LNCAP (cell line): ENCODE measurements around the gene INSL4.

Source experiments
- TF ChIP-seq, protein P1 (sequence below): fragments of 450-650 bp; IDR thresholded peaks from 2 replicates; pipeline ENCODE4 v1.5.1; 2017; ENCODE audit warnings: mild to moderate bottlenecking

INSL4 gene

DNA sequence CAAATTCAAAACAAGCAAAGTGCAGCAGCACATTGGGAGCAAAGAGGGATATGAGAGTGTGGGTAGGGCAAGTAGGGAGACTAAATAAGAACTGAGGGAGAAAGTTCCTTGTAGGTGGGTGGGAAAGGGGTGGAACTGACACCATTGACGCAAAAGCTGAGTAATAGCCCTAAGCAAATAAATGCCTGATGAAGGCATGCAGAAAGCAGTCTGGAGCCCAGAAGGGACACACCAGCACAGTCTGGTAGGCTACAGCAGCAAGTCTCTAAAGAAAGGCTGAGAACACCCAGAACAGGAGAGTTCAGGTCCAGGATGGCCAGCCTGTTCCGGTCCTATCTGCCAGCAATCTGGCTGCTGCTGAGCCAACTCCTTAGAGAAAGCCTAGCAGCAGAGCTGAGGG is at the start of gene INSL4:
Gene INSL4, plus strand, starts transcription at position 208 of the 400 bp plus-strand sequence. Its CDS starts 105 bp downstream, at position 313.
- TF ChIP-seq, protein P1, sequence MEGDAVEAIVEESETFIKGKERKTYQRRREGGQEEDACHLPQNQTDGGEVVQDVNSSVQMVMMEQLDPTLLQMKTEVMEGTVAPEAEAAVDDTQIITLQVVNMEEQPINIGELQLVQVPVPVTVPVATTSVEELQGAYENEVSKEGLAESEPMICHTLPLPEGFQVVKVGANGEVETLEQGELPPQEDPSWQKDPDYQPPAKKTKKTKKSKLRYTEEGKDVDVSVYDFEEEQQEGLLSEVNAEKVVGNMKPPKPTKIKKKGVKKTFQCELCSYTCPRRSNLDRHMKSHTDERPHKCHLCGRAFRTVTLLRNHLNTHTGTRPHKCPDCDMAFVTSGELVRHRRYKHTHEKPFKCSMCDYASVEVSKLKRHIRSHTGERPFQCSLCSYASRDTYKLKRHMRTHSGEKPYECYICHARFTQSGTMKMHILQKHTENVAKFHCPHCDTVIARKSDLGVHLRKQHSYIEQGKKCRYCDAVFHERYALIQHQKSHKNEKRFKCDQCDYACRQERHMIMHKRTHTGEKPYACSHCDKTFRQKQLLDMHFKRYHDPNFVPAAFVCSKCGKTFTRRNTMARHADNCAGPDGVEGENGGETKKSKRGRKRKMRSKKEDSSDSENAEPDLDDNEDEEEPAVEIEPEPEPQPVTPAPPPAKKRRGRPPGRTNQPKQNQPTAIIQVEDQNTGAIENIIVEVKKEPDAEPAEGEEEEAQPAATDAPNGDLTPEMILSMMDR, result no peak

DNA sequence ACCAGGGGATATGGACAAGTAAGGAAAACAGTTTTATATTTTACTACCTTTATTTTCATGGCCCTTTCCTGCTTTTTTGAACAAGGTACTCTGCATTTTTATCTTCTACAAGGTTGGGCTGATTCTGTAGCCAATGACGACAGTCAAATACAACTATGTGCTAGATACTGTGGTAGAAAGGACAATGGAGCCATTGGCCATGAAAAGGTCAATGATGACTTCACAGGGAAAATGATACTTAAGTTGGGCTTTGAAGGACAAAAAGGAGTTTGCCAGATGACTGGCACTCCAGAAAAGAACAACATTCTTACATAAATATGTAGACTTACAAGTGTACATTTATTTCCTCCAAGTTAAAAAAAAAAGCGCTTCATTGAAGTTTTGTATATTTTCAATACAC is 46.4 kb upstream of the INSL4 start:
- TF ChIP-seq, protein P1, result no peak

DNA sequence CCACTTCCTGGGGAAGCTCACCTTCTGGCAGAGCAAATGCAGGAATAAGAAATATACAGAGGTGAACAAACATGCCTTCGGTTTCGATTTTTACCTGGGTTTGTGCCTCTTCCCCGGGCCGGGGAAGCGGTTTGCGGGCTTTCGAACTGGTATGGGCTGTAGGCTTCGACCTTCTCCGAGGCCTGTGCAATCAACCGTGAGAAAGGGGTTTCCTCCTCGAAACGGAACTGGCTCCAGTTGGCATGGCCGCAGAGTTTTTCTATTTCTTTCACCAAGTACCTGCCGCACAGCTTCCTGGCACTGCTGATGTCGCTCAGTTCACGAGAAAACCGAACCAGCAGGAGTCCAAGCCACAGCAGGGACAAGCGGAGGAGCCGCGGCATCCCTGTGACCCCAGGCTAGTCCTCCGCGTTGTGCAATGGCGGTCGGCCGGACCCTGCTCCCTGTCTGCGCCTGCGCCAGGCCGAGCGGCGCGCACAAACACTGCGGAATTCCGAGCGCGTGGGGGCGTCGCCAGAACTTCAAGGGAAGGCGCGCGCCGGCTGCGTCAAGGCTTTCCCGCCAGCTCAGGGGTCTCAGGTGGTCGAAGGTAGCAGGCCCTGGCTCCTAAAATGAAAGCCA is 45.9 kb upstream of the INSL4 start, which contains the start of gene INSL6:
Gene INSL6, minus strand, starts transcription at position 420 of the 621 bp plus-strand sequence. Its CDS starts 37 bp downstream, at position 383.
- TF ChIP-seq, protein P1, result no peak

DNA sequence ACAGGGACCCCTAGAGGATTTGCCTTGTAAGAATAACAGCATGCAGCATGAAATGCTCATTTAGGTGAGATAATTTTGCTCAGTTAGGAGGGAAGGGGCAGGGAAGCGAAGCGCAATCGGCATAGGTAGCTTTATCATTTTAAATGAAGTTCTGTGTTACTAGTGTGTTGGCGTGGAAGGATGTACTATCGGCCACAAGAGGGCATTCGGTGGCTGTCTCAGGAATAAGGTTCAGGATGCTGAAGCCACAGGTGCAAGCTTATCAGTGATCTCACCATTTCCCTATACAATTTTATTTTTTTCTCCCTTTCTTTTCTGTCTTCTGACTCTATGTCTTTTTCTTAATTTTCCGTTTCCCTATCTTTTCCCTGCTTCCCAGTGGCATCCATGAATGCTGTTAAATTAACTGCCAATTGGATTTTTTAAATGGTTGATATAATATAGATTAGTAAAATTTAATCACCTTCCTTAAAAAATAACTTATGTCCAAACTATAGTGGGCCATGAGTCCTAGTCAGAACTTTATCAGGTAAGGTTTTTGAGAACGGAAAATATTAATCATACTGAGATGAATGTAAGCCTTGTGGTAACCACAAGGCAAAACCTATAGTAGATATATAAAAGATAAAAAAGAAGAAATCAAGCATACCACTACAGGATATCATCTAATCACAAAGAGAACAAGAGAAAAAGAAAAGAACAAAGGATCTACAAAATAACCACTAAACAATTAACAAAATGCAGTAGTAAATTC is 44.6 kb upstream of the INSL4 start:
- TF ChIP-seq, protein P1, result peak; percentile 83

DNA sequence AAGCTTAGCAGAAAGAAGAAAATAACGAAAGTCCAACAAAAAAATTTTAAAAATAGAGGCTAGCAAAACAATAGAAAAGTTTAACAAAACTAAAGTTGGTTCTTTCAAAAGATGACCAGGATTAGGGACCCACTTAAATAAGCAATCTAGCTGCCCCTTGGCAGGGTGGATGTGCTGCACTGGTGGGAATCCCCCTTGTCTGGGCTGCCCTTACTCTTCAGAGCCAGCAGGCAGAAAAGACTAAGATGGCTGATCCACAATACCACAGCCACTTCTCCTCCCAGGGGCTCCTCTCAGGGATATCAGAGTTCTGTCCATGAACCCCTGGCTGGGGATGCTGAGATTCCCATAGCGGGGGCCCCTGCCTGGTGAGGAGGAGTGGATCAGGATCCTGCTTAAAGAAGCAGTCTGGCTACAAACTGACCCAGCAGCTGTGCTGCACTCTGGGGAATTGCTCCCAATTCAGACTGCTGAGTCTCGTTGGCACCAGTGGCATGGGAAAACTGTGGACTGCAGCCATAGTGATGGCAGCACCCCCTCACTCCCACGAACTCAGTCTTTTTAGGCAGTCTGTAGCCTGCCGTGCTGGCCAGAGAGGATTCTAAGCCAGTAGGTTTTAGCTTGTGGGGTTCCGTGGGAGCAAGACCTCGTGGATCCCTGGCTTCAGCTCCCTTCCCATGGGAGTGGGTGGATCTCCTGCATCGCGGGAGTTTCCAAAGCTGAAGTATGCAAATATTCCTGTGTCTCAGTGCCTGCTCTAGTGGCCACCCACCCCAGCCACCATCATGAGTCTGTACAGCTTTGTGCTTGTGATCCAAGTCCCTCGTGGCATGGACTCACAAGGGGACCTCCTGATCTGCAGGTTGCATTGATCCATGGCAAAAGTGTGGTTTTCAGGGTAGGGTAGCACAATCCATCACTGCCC is 42.9 kb upstream of the INSL4 start:
- TF ChIP-seq, protein P1, result no peak

DNA sequence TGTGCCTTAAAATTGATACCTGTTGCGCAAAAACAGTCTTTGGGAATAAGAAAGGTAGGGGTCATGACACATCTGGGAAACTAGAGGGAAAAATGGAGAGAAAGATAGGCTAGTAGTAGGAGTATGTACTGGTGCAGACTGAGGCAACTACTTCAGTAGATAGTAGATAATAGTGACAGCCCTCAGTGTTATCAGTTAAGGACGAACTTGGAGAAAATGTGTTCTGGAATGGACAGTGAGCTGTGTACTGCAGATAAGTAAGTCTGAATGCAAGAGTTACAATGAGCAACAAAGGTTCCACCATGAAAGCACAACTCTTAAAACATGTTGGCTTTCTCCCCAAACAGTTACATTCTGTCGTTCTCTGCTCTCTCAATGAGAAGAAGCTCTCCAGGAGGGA is 39.2 kb upstream of the INSL4 start:
- TF ChIP-seq, protein P1, result no peak

DNA sequence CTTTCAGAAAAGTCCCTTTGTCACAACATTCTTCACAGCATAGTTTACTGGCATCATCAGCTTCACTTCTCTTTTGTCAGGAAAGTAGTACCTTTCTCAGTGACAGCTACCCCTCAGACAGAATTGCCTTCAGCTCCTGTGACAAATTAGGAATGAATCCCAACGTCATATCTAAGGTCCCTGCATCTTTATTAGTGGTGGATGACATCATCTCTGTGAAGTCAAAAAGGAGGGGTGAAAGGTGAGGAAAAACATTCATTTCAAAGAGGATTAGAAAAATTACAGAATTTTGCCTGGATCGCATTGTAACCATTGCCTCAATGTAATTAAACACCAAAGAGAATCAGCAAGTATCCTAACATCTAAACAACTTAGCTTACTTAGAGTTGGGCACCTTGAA is 37.9 kb upstream of the INSL4 start:
- TF ChIP-seq, protein P1, result no peak
